K562 (cell line): ENCODE results near the gene TP53BP2.
A peak's percentile ranks its signal among the peaks of the same experiment; 100 is the strongest.

ENCODE experiments used
- CAMTA2 ChIP-seq: fragments of 250-450 bp; sonication (Bioruptor Pico); conservative IDR thresholded peaks from 2 replicates; pipeline ENCODE4 v1.5.1; 2022
- CHD2 ChIP-seq: IDR thresholded peaks from 2 replicates; pipeline ENCODE4 v1.6.1; 2011; ENCODE audit warnings: low read depth, low read length
- EGR1 ChIP-seq: fragments of 450-650 bp; conservative IDR thresholded peaks from 2 replicates; pipeline ENCODE4 v1.6.1; 2017; ENCODE audit warnings: mild to moderate bottlenecking
- EZH2 ChIP-seq: IDR thresholded peaks from 2 replicates; pipeline ENCODE4 v1.6.1; 2012; ENCODE audit warnings: low read depth, mild to moderate bottlenecking, inconsistent platforms, low read length, borderline replicate concordance
- NR2C1 ChIP-seq, 2 experiments: fragments of 450-650 bp; IDR thresholded peaks; 2 replicates each; pipeline ENCODE4 v1.6.1; 2017; ENCODE audit warnings: mild to moderate bottlenecking in 2 of 2, antibody characterized with exemption in 1 of 2, inconsistent platforms in 1 of 2, missing compliant biosample characterization in 1 of 2, missing genetic modification characterization in 1 of 2
- RCOR1 ChIP-seq, 2 experiments: IDR thresholded peaks; 2 replicates each; pipeline ENCODE4 v1.6.1; 2012; ENCODE audit warnings: low read depth in 2 of 2, low read length in 2 of 2, borderline replicate concordance in 1 of 2, improper control_type of control experiment in 1 of 2
- TBP ChIP-seq: optimal IDR thresholded peaks from 2 replicates; pipeline ENCODE3; 2011; ENCODE audit warnings: low read depth, low read length, improper control_type of control experiment
- TF ChIP-seq, protein P1 (sequence below), 3 experiments: IDR thresholded peaks in 2 of 3; conservative IDR thresholded peaks in 1 of 3; 2 replicates each; pipeline ENCODE4 v1.5.1; 2011 to 2012; ENCODE audit warnings: low read length in 3 of 3, mild to moderate bottlenecking in 3 of 3, control low read depth in 2 of 3, improper control_type of control experiment in 1 of 3, inconsistent platforms in 1 of 3, low read depth in 1 of 3, mixed read lengths in 1 of 3, moderate library complexity in 1 of 3; ENCODE audit not compliant: insufficient read depth in 2 of 3

DNA sequence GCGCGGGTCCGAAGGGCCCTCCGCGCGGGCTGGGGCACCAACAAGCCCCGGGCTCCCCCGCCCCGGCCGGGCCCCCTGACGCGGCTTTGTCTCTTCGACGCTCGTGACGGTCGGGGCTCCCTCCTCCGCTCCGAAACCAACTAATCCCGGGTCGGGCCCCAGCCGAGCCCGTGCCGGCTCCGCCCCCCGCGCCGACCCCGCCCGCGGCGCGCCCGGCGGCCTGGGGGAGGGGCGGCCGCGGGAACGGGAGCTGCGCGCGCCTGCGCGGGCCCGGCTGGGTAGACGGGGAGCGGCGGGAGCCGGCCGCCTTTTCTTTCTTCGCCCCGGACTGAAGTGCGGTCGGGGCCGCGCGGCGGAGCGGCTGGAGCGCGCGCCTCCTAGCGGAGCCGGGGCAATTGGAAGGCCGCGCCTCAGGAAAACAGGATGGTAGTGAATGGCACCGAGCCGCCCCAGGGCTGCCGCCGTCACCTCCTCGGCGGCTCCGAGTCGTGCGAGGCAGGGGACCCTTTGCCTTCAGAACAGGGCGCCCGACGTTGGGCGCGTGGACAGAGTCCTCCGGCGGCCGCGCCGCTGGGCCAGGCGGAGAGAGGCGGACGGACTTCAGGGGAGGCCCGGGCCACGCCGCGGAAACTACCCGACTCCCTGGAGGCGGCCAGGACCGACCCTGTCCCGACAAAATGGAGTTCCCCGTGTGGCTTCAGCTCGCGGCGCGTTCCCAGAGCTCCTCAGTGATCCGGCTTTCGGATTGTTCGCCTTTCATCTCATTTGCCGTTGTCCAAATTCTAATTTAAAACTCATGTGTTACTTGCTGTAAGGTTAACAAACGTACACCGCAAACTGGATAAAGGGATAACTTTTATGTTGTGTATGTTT lies at the start of gene TP53BP2:
- no peak for TF ChIP-seq EGR1
- TF ChIP-seq, protein P1, sequence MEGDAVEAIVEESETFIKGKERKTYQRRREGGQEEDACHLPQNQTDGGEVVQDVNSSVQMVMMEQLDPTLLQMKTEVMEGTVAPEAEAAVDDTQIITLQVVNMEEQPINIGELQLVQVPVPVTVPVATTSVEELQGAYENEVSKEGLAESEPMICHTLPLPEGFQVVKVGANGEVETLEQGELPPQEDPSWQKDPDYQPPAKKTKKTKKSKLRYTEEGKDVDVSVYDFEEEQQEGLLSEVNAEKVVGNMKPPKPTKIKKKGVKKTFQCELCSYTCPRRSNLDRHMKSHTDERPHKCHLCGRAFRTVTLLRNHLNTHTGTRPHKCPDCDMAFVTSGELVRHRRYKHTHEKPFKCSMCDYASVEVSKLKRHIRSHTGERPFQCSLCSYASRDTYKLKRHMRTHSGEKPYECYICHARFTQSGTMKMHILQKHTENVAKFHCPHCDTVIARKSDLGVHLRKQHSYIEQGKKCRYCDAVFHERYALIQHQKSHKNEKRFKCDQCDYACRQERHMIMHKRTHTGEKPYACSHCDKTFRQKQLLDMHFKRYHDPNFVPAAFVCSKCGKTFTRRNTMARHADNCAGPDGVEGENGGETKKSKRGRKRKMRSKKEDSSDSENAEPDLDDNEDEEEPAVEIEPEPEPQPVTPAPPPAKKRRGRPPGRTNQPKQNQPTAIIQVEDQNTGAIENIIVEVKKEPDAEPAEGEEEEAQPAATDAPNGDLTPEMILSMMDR (IDR thresholded peaks at IDR 0.05 in 2 of 3, conservative IDR thresholded peaks at IDR 0.05 in 1 of 3; ENCODE audit: insufficient read depth in 2 of 3, low read depth in 1 of 3, low read length in 3 of 3) = peak; percentile 74 to 87 (median 81)
- no peak for TF ChIP-seq CAMTA2
- TF ChIP-seq CHD2 = no peak; the same call in 1 of the 2 replicates
- peak in 1 of 2 experiments; percentile 72; a peak in 2 of 4 replicates for TF ChIP-seq RCOR1 (IDR thresholded peaks at IDR 0.05; ENCODE audit: borderline replicate concordance in 1 of 2, low read depth in 2 of 2, low read length in 2 of 2)
- no peak for TF ChIP-seq NR2C1 (IDR thresholded peaks at IDR 0.05)
- no peak for TF ChIP-seq NR2C1 (tag; IDR thresholded peaks at IDR 0.05)
- peak; percentile 90 for TF ChIP-seq TBP
- no peak for TF ChIP-seq EZH2
